ENCODE measurements around the gene PCBP3. TPM values are rescaled to one million over a fixed set of nuclear protein-coding genes. Genes with fewer than 3 reads are reported as not detected.
"Not testable (repeated sequence)": the region's sequence is repeated elsewhere in the genome, so short reads cannot be mapped to it uniquely, and the experiment has no call there.

The PCBP3 gene
- total RNA-seq, 1 donor from 2014 or later, result 72.7 TPM

DNA sequence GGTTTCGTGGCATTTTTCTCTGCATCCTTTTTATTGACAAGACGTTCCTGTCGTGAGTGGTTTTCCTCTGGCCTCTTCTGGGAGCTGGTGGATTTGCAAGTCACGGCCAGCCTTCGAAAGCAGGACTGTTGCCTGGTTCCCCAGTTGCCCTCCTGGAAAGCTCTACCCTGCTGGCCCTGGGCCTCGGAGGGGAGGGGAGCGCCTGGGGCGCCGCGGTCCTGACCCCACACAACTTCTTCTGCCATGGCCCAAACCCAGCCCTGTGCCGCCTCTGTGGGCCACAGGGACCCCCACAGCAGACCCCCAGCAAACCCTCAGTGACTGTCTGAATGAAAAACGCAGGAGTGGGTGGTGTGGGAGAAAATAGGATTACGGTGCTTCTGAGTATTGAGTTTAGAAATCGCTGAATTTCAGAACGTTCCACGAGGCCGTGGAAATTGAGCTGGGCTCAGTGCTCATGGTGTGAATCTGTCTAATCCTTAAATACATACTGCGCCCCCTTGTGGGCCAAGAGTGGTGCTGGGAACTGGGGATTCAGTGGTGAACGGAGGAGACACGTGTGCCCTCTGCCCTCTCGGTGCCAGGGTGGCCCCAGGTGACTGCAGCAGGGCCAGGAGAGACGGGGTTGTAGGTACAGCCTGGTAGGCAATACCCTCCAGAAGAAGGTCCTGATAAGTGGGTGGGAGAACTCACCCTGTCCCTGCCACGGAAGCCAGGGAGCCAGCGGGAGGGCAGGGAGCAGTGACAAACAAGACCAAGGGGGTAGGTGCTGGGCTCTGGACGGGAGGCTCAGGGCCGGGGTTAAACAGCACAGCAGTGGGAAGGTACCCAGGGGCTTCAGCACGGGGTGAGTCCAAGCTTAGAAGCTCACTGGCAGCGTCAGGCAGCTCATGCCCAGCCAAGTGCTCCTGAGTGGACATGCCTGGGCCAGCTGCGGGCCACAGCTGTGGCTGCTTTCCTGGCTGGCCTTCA, 236.9 kb downstream of the PCBP3 start:
- TF ChIP-seq, protein P1, sequence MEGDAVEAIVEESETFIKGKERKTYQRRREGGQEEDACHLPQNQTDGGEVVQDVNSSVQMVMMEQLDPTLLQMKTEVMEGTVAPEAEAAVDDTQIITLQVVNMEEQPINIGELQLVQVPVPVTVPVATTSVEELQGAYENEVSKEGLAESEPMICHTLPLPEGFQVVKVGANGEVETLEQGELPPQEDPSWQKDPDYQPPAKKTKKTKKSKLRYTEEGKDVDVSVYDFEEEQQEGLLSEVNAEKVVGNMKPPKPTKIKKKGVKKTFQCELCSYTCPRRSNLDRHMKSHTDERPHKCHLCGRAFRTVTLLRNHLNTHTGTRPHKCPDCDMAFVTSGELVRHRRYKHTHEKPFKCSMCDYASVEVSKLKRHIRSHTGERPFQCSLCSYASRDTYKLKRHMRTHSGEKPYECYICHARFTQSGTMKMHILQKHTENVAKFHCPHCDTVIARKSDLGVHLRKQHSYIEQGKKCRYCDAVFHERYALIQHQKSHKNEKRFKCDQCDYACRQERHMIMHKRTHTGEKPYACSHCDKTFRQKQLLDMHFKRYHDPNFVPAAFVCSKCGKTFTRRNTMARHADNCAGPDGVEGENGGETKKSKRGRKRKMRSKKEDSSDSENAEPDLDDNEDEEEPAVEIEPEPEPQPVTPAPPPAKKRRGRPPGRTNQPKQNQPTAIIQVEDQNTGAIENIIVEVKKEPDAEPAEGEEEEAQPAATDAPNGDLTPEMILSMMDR (IDR thresholded peaks at IDR 0.05; ENCODE audit: partially characterized antibody, unreplicated experiment), result peak; percentile 86
- peak; percentile 82 for DNase-seq
- no peak overlapping the region for H3K27ac Mint-ChIP-seq (ENCODE audit: unreplicated experiment)
- H3K4me3 Mint-ChIP-seq (ENCODE audit: unreplicated experiment), result no peak overlapping the region
- H3K4me1 Mint-ChIP-seq (ENCODE audit: low read depth, unreplicated experiment), result peaks cover 21% of the 10 kb centered on the region
- no peaks in the 10 kb centered on the region for H3K36me3 Mint-ChIP-seq (ENCODE audit: unreplicated experiment)
- H3K9me3 Mint-ChIP-seq (ENCODE audit: unreplicated experiment), result peaks cover 9% of the 10 kb centered on the region
- H3K27me3 Mint-ChIP-seq (ENCODE audit: unreplicated experiment), result peaks cover 9% of the 10 kb centered on the region

DNA sequence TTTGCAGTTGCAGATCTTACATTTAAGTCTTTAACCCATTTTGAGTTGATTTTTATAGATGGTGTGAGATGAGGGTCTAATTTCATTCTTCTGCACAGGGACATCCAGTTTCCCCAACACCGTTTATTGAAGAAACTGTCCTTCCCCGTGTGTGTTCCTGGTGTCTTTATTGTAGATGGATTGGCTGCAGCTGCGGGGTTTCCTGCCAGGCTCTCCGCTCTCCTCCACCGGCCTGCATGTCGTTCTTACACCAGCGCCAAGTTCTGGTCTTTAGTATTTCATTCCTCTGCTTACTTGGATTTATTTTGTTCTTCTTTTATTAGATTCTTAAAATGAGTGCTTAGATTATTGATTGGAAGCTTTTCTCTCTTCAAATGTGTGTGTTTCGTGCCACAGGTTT, 239.1 kb downstream of the PCBP3 start:
- Mint-ChIP-seq H3K36me3 (ENCODE audit: unreplicated experiment) (no peaks in the 10 kb centered on the region), H3K9me3 (ENCODE audit: unreplicated experiment) (peaks cover 14% of the 10 kb centered on the region), H3K27ac (ENCODE audit: unreplicated experiment) (no peak overlapping the region), H3K4me3 (ENCODE audit: unreplicated experiment) (no peak overlapping the region), H3K27me3 (ENCODE audit: unreplicated experiment) (peaks cover 6% of the 10 kb centered on the region), H3K4me1 (ENCODE audit: low read depth, unreplicated experiment) (peaks cover 21% of the 10 kb centered on the region)
- DNase-seq, result no peak
- TF ChIP-seq, protein P1 (IDR thresholded peaks at IDR 0.05; ENCODE audit: partially characterized antibody, unreplicated experiment), result no peak

DNA sequence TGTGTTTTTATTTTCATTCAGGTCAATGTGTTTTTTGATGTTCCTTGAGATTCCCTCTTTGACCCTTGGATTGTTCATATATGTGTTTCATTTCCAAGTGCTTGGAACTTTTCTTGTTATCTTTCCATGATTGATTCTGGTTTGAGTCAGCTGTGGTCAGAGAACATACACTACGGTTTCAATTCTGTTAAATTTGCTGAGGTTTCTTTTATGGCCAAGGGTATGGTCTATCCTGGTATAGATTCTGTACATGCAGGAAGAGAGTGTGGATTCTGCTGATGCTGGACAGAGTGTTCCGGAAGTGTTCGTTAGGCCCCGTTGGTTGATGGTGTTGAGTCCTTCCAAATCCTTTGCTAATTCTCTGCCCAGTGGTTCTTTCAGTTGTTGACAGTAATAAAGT, 239.6 kb downstream of the PCBP3 start:
- H3K27ac Mint-ChIP-seq (ENCODE audit: unreplicated experiment), result no peak overlapping the region
- H3K36me3 Mint-ChIP-seq (ENCODE audit: unreplicated experiment), result no peaks in the 10 kb centered on the region
- TF ChIP-seq, protein P1 (IDR thresholded peaks at IDR 0.05; ENCODE audit: partially characterized antibody, unreplicated experiment), result no peak
- DNase-seq, result no peak
- peaks cover 6% of the 10 kb centered on the region for H3K27me3 Mint-ChIP-seq (ENCODE audit: unreplicated experiment)
- H3K4me3 Mint-ChIP-seq (ENCODE audit: unreplicated experiment), result no peak overlapping the region
- H3K4me1 Mint-ChIP-seq (ENCODE audit: low read depth, unreplicated experiment), result peaks cover 20% of the 10 kb centered on the region
- peaks cover 14% of the 10 kb centered on the region for H3K9me3 Mint-ChIP-seq (ENCODE audit: unreplicated experiment)

DNA sequence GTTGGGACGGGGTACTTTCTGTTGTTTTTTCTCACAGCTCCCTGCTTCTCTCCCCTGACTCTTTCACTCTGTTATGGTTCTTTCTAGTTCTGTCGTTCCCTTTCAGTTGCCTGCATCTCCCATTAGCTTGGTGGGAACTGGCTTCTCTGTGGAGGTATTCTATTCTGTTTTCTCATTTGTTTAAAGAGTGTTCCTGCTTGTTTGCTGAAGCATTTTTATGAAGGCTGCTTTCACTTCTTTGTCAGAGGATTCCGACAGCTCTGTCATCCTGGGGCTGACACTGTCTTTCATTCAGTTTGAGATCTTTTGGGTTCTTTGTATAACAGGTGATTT, 242.0 kb downstream of the PCBP3 start:
- H3K27ac Mint-ChIP-seq (ENCODE audit: unreplicated experiment), result no peak overlapping the region
- peaks cover 9% of the 10 kb centered on the region for H3K9me3 Mint-ChIP-seq (ENCODE audit: unreplicated experiment)
- no peak overlapping the region for H3K4me3 Mint-ChIP-seq (ENCODE audit: unreplicated experiment)
- no peaks in the 10 kb centered on the region for H3K36me3 Mint-ChIP-seq (ENCODE audit: unreplicated experiment)
- TF ChIP-seq, protein P1 (IDR thresholded peaks at IDR 0.05; ENCODE audit: partially characterized antibody, unreplicated experiment), result no peak
- H3K4me1 Mint-ChIP-seq (ENCODE audit: low read depth, unreplicated experiment), result peaks cover 36% of the 10 kb centered on the region
- DNase-seq, result no peak
- H3K27me3 Mint-ChIP-seq (ENCODE audit: unreplicated experiment), result peaks cover 3% of the 10 kb centered on the region

DNA sequence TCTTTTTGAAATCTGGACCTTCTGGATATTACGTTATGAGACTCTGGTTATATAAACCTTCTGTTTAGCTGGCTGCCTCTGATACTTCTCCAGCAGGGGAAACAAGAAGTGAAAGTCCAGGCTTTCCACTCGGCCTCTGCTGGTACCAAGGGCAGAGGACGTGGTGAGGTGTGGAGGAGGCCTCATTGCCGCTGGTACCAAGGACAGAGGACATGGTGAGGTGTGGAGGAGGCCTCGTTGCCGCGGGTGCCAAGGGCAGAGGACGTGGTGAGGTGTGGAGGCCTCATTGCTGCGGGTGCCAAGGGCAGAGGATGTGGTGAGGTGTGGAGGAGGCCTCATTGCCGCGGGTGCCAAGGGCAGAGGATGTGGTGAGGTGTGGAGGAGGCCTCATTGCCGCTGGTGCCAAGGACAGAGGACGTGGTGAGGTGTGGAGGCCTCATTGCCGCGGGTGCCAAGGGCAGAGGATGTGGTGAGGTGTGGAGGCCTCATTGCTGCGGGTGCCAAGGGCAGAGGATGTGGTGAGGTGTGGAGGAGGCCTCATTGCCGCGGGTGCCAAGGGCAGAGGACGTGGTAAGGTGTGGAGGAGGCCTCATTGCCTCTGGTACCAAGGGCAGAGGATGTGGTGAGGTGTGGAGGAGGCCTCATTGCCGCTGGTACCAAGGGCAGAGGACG, 242.5 kb downstream of the PCBP3 start:
- H3K27me3 Mint-ChIP-seq (ENCODE audit: unreplicated experiment); H3K27ac Mint-ChIP-seq (ENCODE audit: unreplicated experiment); H3K4me3 Mint-ChIP-seq (ENCODE audit: unreplicated experiment): not testable (repeated sequence)

More for the DNA sequence above, 242.5 kb downstream of the PCBP3 start:
- peaks cover 39% of the 10 kb centered on the region for H3K4me1 Mint-ChIP-seq (ENCODE audit: low read depth, unreplicated experiment)
- not testable (repeated sequence) for H3K36me3 Mint-ChIP-seq (ENCODE audit: unreplicated experiment); H3K9me3 Mint-ChIP-seq (ENCODE audit: unreplicated experiment); DNase-seq
